H9 (cell line): Measurements from ENCODE around the gene UTS2R. TPM values are rescaled to one million over a fixed set of nuclear protein-coding genes. Genes with fewer than 3 reads are reported as not detected.
"Not testable (repeated sequence)": the region's sequence is repeated elsewhere in the genome, so short reads cannot be mapped to it uniquely, and the experiment has no call there.

Experiments
- DNase-seq: peaks from one replicate; pipeline ENCODE4 v3.0.0-alpha.2; 2017
- H2AFZ ChIP-seq: one replicate; pipeline ENCODE4 v1.6.1; 2013; ENCODE audit warnings: mild to moderate bottlenecking, low read length, control low read depth, moderate library complexity
- H2AK5ac ChIP-seq: 2 replicates; pipeline ENCODE4 v1.6.1; 2013; ENCODE audit warnings: low read length, control low read depth, mixed read lengths; ENCODE audit not compliant: insufficient read length
- H2BK120ac ChIP-seq: one replicate; pipeline ENCODE4 v1.6.1; 2013; ENCODE audit warnings: low read depth, mild to moderate bottlenecking, low read length, control low read depth, inconsistent platforms; ENCODE audit not compliant: poor library complexity, severe bottlenecking
- H2BK12ac ChIP-seq: 2 replicates; pipeline ENCODE4 v1.6.1; 2013; ENCODE audit warnings: low read length, control low read depth, mixed read lengths, low read depth; ENCODE audit not compliant: insufficient read length
- H2BK15ac ChIP-seq: 2 replicates; pipeline ENCODE4 v1.6.1; 2013; ENCODE audit warnings: low read depth, low read length, control low read depth
- H2BK20ac ChIP-seq: one replicate; pipeline ENCODE4 v1.6.1; 2013; ENCODE audit warnings: low read depth, mild to moderate bottlenecking, low read length, control low read depth, inconsistent platforms; ENCODE audit not compliant: poor library complexity, severe bottlenecking
- H2BK5ac ChIP-seq: 2 replicates; pipeline ENCODE4 v1.6.1; 2013; ENCODE audit warnings: low read length, control low read depth, mixed read lengths; ENCODE audit not compliant: insufficient read length
- H3K14ac ChIP-seq: 2 replicates; pipeline ENCODE4 v1.6.1; 2013; ENCODE audit warnings: low read length, control low read depth; ENCODE audit not compliant: insufficient read depth
- H3K18ac ChIP-seq: 2 replicates; pipeline ENCODE4 v1.6.1; 2013; ENCODE audit warnings: low read depth, mild to moderate bottlenecking, mixed read lengths, low read length, control low read depth; ENCODE audit not compliant: insufficient read length
- H3K23ac ChIP-seq: 2 replicates; pipeline ENCODE4 v1.6.1; 2013; ENCODE audit warnings: low read length, control low read depth, mixed read lengths, low read depth; ENCODE audit not compliant: insufficient read length
- H3K23me2 ChIP-seq: 2 replicates; pipeline ENCODE4 v1.6.1; 2013; ENCODE audit warnings: low read depth, mild to moderate bottlenecking, mixed read lengths, low read length, control low read depth; ENCODE audit not compliant: insufficient read length, poor library complexity, severe bottlenecking
- H3K27ac ChIP-seq: 2 replicates; pipeline ENCODE4 v1.5.1; 2013; ENCODE audit warnings: low read length, control low read depth, mixed read lengths, low read depth; ENCODE audit not compliant: insufficient read length
- H3K27me3 ChIP-seq: 2 replicates; pipeline ENCODE4 v1.6.1; 2013; ENCODE audit warnings: low read length, control low read depth, inconsistent platforms; ENCODE audit not compliant: insufficient read depth
- H3K4ac ChIP-seq: 2 replicates; pipeline ENCODE4 v1.6.1; 2013; ENCODE audit warnings: low read depth, mild to moderate bottlenecking, control low read depth, inconsistent platforms, low read length, moderate library complexity
- H3K4me1 ChIP-seq: 2 replicates; pipeline ENCODE4 v1.6.1; 2013; ENCODE audit warnings: low read length, control low read depth, inconsistent platforms; ENCODE audit not compliant: insufficient read depth
- H3K4me2 ChIP-seq: 2 replicates; pipeline ENCODE4 v1.6.1; 2013; ENCODE audit warnings: low read length, control low read depth, mixed read lengths; ENCODE audit not compliant: insufficient read length, insufficient read depth
- H3K56ac ChIP-seq: 2 replicates; pipeline ENCODE4 v1.6.1; 2013; ENCODE audit warnings: low read depth, mild to moderate bottlenecking, mixed read lengths, low read length, control low read depth; ENCODE audit not compliant: insufficient read length
- H3K79me1 ChIP-seq: 2 replicates; pipeline ENCODE4 v1.6.1; 2013; ENCODE audit warnings: low read depth, mild to moderate bottlenecking, moderate library complexity, low read length, control low read depth, inconsistent platforms; ENCODE audit not compliant: insufficient read depth, poor library complexity, severe bottlenecking
- H3K79me2 ChIP-seq: 2 replicates; pipeline ENCODE4 v1.6.1; 2013; ENCODE audit warnings: low read length, control low read depth, inconsistent platforms; ENCODE audit not compliant: insufficient read depth
- H3K9ac ChIP-seq: 2 replicates; pipeline ENCODE4 v1.6.1; 2013; ENCODE audit warnings: low read length, control low read depth, mixed read lengths; ENCODE audit not compliant: insufficient read length; ENCODE audit errors: extremely low read depth
- H3K9me3 ChIP-seq: one replicate; pipeline ENCODE4 v1.6.1; 2013; ENCODE audit warnings: low read depth, low read length, inconsistent platforms; ENCODE audit not compliant: control insufficient read depth
- H3T11ph ChIP-seq: one replicate; pipeline ENCODE4 v1.6.1; 2013; ENCODE audit warnings: mild to moderate bottlenecking, low read length, control low read depth, inconsistent platforms
- H4K20me1 ChIP-seq: one replicate; pipeline ENCODE4 v1.6.1; 2013; ENCODE audit not compliant: control insufficient read depth, insufficient read length, insufficient read depth
- H4K5ac ChIP-seq: 2 replicates; pipeline ENCODE4 v1.6.1; 2013; ENCODE audit warnings: low read depth, mild to moderate bottlenecking, mixed read lengths, low read length, control low read depth; ENCODE audit not compliant: insufficient read length
- H4K8ac ChIP-seq: replicated peaks from 2 replicates; pipeline ENCODE4 v1.6.1; 2013; ENCODE audit warnings: low read length, control low read depth, mixed read lengths, low read depth; ENCODE audit not compliant: insufficient read length
- H4K91ac ChIP-seq: 2 replicates; pipeline ENCODE4 v1.6.1; 2013; ENCODE audit warnings: low read depth, mild to moderate bottlenecking, moderate library complexity, mixed read lengths, low read length, control low read depth; ENCODE audit not compliant: insufficient read length
- H3K27ac Mint-ChIP-seq, 3 experiments: 2 replicates in 2 of 3; 3 replicates in 1 of 3; pipeline ENCODE4 v1.8.0; 2020 to 2021; ENCODE audit warnings: mixed read lengths in 3 of 3, mild to moderate bottlenecking in 1 of 3, moderate library complexity in 1 of 3
- H3K27me3 Mint-ChIP-seq: 2 replicates; pipeline ENCODE4 v1.8.0; 2021; ENCODE audit warnings: low read depth, mild to moderate bottlenecking, moderate library complexity, mixed read lengths
- H3K36me3 Mint-ChIP-seq, 3 experiments: 2 replicates in 2 of 3; 3 replicates in 1 of 3; pipeline ENCODE4 v1.8.0; 2020 to 2021; ENCODE audit warnings: low read depth in 3 of 3, mixed read lengths in 3 of 3; ENCODE audit not compliant: insufficient read depth in 1 of 3
- H3K4me1 Mint-ChIP-seq, 2 experiments: 2 replicates each; pipeline ENCODE4 v1.8.0; 2020; ENCODE audit warnings: mixed read lengths in 2 of 2
- H3K4me3 Mint-ChIP-seq, 2 experiments: 2 replicates in 1 of 2; 3 replicates in 1 of 2; pipeline ENCODE4 v1.8.0; 2020 to 2021; ENCODE audit warnings: mild to moderate bottlenecking in 2 of 2, mixed read lengths in 2 of 2, moderate library complexity in 1 of 2
- H3K9me3 Mint-ChIP-seq, 2 experiments: 2 replicates in 1 of 2; 3 replicates in 1 of 2; pipeline ENCODE4 v1.8.0; 2020; ENCODE audit warnings: mild to moderate bottlenecking in 2 of 2, mixed read lengths in 2 of 2, moderate library complexity in 1 of 2
- CTCF ChIP-seq: fragments of 200-600 bp; sonication (generic); conservative IDR thresholded peaks from 3 replicates; pipeline ENCODE4 v1.8.0; 2021; ENCODE audit warnings: antibody characterized with exemption, mild to moderate bottlenecking
- WGBS: extraction: QIAGEN DNeasy Blood & Tissue Kit; methylation state at CpG from one replicate; pipeline ENCODE4 v1.1.7; 2013; ENCODE audit warnings: missing lambda C conversion rate, low lambda C conversion rate, mixed read lengths; ENCODE audit not compliant: insufficient read length; ENCODE audit errors: extremely low coverage; 5-methylcytosine and 5-hydroxymethylcytosine counted together
- total RNA-seq: library from RNA; stranded (reverse); gene quantifications from 2 replicates; pipeline ENCODE4 v1.2.1, GENCODE V29; 2021

Gene UTS2R
- total RNA-seq, 1 experiment from 2014 or later: 0.94 TPM

- H4K91ac ChIP-seq: no peak overlapping the region
- H2BK12ac ChIP-seq: no peak overlapping the region
- no peaks in the 10 kb centered on the region for H3K79me2 ChIP-seq
- H2AFZ ChIP-seq: no peak overlapping the region
- no peak overlapping the region for H2BK15ac ChIP-seq
- no peaks in the 10 kb centered on the region for H3K79me1 ChIP-seq
- no peak overlapping the region for H4K8ac ChIP-seq
- Mint-ChIP-seq H3K4me3 (no peak overlapping the region), H3K27ac (no peak overlapping the region), H3K27me3 (peaks cover 31% of the 10 kb centered on the region), H3K4me1 (peaks cover 4 to 15% of the 10 kb centered on the region in 2 experiments), H3K36me3 (no peaks in the 10 kb centered on the region), H3K9me3 (peaks cover 3 to 5% of the 10 kb centered on the region in 2 experiments; a peak in 3 of 5 replicates)
- no peak overlapping the region for H4K5ac ChIP-seq
- H3K4me2 ChIP-seq: no peak overlapping the region
- no peaks in the 10 kb centered on the region for H4K20me1 ChIP-seq
- H3K4me1 ChIP-seq: no peaks in the 10 kb centered on the region
- H2BK5ac ChIP-seq: no peak overlapping the region
- no peak overlapping the region for H3K56ac ChIP-seq
- H3K4ac ChIP-seq: no peak overlapping the region
- H3K9ac ChIP-seq: no peak overlapping the region
- H2BK20ac ChIP-seq: no peak overlapping the region
- H3K27ac ChIP-seq: no peak overlapping the region
- H3K27me3 ChIP-seq: no peaks in the 10 kb centered on the region
- no peak overlapping the region for H3T11ph ChIP-seq
- H2BK120ac ChIP-seq: no peak overlapping the region
- H3K23me2 ChIP-seq: no peaks in the 10 kb centered on the region
- no peak overlapping the region for H3K14ac ChIP-seq
- H3K18ac ChIP-seq: no peak overlapping the region
- DNase-seq: no peak
- no peaks in the 10 kb centered on the region for H3K9me3 ChIP-seq
- WGBS: no CpG with 5 or more reads among the region's 28 CpGs
- H2AK5ac ChIP-seq: no peak overlapping the region
- no peak overlapping the region for H3K23ac ChIP-seq
- no peak for TF ChIP-seq CTCF
These were observed 24.9 kb upstream of the UTS2R start for GRCh38 chr17:82346342-82347300.

DNA sequence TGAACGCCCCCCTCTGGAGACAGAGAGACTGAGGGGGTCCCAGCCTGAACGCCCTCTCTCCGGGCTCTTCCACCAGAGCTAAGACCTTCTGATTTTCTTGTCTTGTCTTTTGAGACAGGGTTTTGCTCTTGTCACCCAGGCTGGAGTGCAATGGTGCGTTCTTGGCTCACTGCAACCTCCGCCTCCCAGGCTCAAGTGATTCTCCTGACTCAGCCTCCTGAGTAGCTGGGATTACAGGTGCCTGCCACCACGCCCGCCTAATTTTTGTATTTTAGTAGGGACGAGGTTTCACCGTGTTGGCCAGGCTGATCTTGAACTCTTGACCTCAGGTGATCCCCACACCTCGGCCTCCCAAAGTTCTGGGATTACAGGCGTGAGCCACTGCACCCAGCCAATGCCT, 23.6 kb upstream of the UTS2R start:
- not testable (repeated sequence) for H3K9me3 ChIP-seq, H3K14ac ChIP-seq, H3K4me2 ChIP-seq, H4K91ac ChIP-seq, H3K27ac ChIP-seq, H2BK5ac ChIP-seq, H4K5ac ChIP-seq, H3K4me1 ChIP-seq, H3K23me2 ChIP-seq, H3K18ac ChIP-seq, H3K9me3 Mint-ChIP-seq, H4K8ac ChIP-seq, H2AK5ac ChIP-seq, H2BK12ac ChIP-seq, H3K27ac Mint-ChIP-seq, H3K36me3 Mint-ChIP-seq, H2BK15ac ChIP-seq, H3T11ph ChIP-seq, H3K79me1 ChIP-seq, H4K20me1 ChIP-seq, H3K4me3 Mint-ChIP-seq, H2AFZ ChIP-seq, H3K4ac ChIP-seq, H3K56ac ChIP-seq, DNase-seq, H2BK20ac ChIP-seq, H2BK120ac ChIP-seq, H3K23ac ChIP-seq, H3K27me3 ChIP-seq, H3K79me2 ChIP-seq, H3K9ac ChIP-seq
- no CpG with 5 or more reads among the region's 11 CpGs for WGBS
- peaks cover 18% of the 10 kb centered on the region for H3K27me3 Mint-ChIP-seq
- peaks cover 4 to 13% of the 10 kb centered on the region in 2 experiments for H3K4me1 Mint-ChIP-seq
